Stimulated activated CD8-positive, alpha-beta memory T cell treated with anti-CD3 and anti-CD28 coated beads, Interleukin-4, amount 100 ng/mL, for 1 hour (primary cell): Measurements from ENCODE around the gene KANSL1.
"Not testable (repeated sequence)": the region's sequence is repeated elsewhere in the genome, so short reads cannot be mapped to it uniquely, and the experiment has no call there.

Experiments used
- DNase-seq, 2 donors: peaks; one replicate each; pipeline ENCODE4 v3.0.0-alpha.2; 2020; ENCODE audit warnings: low read depth in 2 of 2, low spot score in 1 of 2

The KANSL1 gene

DNA sequence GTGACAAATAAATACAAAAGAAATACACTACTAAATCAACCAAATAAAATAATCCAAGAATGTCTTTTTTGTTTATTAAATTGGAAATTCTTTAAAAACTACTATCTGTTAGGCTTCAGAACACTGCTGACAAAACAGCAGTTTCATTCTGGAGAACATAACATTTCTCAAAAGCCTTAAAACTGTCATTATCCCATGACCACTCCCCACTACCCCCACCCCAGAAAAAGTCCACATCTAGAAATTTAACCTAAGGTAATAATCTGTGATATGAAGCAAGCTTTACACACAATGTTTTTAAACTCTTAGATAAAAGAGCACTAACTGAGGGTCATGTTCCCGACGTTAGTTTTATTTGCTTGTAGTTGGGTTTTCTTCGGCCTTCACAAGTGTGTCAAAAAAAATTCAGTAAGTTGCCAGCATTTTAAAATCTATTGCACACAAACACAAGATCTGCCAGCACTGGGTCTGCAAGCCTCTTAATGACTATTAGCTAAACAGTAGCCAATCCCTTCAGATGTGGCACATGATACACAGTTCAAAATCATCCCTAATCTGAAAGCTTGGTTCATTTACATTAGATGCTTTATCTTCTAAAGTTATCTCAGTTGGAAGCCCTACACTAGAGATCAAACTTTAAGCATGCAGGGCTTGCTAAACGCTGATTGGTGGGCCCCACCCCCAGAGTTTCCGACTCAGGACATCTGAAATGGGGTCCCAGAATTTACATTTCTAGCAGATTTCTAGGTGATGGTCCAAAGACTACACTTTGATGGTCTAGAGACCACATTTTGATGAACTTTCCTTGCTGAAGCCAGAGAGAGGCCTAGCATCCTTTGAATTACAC lies 75.2 kb downstream of the KANSL1 start:
- DNase-seq, result no peak

DNA sequence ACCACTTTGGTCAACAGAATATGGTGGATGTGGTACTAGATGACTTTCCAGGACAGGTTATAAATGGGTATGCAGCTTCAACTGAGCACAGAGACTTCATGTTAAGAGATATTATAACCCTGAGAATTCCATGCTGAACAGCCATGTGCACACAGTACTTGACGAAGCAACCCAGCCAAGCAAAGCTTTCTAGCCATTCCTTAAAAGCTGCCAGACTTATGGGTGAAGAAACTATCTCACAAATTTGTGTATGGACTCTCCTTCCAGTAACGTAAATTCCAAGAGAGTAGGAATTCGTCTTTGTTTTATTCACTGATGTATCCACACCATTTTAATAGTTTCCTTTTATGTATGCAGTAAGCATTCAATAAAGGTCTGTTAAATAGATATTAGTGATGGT lies 76.1 kb downstream of the KANSL1 start:
- DNase-seq, result no peak

DNA sequence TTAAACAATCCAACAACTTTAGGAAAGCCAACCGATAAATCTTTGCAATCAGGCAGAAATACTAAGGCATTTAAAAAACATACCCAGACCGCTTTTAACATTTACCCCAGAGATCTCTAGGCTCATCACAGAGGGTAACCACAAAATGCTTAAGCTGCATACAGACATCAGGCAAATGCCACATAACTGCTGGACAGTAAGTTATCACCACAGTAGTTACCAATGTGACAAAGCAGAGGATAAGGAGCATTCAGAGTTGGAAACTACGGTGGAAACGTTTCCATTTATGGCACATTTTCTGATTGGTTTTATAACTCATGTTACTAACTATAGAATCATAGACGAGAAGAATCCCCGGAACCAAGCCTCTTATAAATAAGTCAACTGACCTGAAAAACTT lies 77.5 kb downstream of the KANSL1 start:
- DNase-seq, result no peak

DNA sequence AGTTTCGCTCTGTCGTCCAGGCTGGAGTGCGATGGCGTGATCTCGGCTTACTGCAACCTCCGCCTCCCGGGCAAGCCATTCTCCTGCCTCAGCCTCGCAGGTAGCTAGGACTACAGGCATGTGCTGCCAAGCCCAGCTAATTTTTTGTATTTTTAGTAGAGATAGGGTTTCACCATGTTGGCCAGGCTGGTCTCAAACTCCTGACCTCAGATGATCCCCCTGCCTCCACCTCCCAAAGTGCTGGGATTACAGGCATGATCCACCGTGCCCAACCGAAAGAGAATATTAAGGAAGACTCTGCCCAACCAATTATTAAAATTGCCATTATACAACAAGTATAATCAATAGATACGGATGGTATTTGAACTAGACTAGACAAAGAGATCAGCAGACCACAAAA lies 82.0 kb downstream of the KANSL1 start:
- DNase-seq, result not testable (repeated sequence)

DNA sequence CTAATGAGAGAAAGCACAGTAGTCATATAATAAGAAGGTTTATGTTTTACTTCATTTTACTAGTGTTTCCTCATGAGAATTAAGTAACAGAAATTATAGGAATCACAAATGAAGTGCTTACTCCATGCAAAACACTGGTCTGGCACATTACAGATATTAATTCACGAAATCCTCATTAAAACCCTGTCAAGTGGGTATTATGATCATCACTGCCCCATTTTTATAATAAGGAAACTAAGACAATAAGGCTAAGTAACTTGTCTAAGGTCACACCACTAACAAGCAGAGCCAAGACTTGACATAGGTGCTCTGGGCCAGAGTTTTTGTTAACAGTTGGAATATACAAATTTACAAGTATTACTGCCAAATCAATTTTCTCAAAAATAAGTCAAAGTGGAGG lies 83.0 kb downstream of the KANSL1 start:
- DNase-seq, result no peak

DNA sequence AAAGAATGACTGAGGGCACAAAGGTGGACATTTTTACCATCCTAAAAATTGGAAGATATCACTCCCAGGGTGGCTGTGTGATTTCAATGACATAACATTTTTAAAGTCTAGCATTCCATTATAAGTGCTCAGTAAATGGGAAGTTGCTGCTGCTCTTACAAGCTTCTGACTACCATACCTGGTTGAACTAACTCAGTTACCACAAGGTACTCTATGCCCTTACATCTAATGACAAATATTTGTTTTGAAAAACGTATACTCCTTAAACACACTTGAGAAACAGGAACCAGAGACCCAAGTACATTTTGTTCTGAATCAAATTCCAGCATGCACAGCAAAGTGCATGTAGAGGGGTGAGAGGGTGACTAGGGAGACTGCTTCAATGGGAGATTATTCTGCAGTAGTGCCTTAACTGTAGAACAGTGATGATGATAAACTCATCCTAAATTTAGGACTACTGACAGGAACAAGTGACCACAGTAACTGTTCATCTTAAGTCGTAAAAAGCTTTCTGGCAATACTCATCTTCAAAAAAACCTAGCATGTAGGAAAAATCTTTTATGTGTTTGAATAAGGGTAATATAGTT lies 83.5 kb downstream of the KANSL1 start:
- DNase-seq, result no peak

DNA sequence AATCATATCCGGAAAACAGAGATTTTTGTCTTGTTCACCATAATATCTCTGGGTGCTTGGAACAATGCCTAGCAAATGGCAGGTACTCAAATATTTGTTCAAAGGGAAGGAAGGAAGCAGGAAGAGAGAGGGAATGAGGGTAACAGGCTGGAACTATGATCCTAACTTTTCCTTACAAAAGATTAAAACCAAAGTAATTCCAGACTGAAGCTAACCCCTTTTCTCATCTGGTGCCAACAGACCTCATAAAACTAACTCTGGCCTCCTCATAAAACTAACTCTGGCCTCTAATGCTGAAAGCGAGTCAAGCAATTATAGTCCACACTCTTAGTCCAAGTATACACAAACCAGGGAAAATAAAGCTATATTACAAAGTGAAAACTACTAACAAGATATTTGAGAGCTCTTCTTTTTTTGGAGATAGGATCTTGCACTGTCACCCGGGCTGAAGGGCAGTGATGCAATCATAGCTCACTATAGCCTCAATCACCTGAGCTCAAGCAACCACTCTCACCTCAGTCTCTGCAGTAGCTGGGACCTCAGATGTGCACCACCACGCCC lies 84.6 kb downstream of the KANSL1 start:
- DNase-seq, result no peak

DNA sequence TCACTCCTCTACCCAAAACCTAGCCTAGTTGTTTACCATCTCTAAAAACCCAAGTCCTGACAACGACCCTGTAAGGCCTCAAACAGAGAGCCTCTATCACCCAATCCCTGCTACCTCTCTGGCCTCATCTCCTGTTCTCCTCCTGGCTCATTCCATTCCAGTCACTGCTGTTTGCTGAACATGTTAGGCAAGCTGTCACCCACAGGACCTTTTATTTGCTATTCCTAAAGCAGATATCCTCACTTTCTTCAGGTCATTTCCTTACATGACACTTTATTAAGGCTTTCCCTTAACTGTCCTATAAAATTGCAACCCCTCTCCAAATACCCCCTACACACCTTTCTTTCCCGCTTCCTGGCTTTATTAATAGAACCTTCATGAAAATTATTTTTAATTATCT lies 85.1 kb downstream of the KANSL1 start:
- no peak for DNase-seq

DNA sequence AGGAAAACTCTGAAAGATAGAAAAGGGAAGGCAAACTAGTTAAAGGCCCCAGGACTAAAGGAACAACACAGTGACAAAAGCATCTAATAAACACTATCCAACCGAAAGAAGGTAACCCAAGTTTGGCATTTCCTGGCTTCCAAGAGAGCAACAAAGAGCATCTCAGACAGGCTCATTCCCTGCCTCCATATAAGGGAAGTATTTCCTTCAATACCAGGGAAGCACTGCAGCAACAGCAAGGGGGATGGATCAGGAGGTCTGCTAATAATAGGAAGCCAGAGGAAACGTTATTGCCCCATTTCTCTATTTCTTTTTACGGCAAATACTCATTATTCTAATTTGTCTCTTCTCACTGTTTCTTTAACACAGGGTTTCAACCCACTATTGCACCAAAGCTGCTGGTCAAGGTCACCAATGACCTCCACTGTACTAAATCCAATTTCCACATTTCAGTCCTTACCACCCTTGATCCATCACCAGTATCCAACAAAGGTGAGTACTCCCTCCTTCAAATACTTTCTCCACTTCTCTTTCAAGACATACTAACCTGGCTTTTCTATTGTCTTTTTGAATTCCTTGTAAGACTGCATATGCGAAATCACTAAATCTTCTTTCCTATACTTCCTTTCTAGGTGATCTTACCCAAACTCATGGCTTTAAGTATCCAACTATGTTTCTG lies 86.1 kb downstream of the KANSL1 start:
- no peak for DNase-seq

DNA sequence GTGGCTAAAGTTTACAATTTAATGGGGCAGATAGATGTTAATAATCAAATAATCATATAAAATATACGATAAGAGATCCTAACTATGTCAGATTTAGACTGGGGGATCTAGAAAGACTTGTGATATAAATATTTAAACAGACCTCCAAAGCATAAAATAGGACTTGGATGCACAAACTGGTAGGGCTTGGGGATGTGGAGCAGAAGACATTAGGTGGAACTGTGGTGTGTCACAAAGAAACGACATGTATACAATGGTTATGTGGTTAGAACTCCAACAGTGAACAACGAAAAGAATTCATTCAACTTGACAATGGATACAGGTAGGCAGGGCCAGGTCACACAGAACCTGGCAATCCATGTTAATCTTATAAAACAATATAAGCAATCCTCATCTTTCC lies 90.4 kb downstream of the KANSL1 start:
- not testable (repeated sequence) for DNase-seq

DNA sequence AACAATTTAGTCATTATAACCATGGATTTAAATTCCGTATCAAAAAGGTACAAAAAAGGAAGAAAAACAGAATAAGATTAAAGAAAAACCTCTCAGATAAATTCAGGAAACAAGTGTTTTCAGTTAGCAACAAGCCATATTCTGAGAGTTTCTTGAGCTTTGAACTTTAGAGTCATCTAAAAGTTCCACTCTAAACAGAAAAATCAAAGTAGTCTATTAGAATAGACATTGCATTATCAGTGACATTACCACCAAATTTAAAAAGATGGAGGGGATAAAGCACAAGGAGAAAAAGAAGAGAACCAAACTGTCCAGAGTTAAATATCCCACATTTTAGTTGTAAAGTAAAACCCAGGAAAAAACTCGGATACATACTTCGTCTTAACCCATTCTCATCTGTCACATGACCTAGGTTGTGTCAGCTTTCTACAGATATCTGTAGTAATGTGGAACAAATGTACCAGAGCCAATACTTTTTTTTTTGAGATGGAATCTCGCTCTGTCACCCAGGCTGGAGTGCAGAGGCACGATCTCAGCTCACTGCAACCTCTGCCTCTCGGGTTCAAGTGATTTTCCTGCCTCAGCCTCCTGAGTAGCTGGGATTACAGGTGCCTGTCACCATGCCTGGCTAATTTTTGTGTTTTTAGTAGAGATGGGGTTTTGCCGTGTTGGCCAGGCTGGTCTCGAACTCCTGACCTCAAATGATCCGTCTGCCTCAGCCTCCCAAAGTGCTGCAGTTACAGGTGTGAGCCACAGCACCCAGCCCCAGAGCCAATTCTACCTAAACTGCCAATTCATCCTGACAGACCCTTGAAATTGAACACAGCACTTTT lies 91.2 kb downstream of the KANSL1 start:
- not testable (repeated sequence) for DNase-seq

DNA sequence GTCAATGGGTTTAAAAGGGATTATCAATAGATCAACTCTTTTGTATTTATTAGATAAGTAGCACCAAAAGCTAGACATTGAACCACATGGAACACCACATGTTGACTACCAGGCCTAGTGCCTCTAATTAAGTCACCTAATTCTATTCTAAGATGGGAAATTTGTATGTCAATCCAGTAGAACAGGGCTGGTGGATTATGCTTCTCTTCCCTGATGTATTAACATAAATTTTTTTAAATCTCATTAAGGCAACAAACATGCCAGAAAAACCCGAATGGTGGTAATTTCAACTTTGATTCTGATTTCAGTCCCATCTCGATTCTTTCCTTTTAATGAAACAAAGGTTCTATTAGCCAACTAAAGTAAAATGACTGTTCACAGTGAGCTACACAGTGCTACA lies 92.6 kb downstream of the KANSL1 start:
- DNase-seq, result no peak

DNA sequence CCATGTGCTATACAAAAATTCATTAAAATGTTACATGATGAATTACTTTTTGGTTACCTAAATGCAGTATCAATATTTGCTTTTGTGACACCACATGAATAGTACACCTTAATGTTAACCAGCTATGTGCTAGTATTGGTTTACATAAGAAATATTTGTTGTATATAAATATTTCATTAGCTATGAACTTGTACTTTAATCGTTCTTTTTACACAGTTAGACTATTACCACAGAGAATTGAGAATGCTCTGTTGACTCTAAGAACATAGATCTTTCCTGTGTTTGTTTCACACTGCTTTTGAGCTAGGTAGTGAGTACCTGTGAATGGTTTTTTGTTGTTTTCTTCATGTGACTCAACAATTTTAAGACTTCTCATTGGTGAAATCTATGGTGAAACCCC lies 93.4 kb downstream of the KANSL1 start:
- no peak for DNase-seq

DNA sequence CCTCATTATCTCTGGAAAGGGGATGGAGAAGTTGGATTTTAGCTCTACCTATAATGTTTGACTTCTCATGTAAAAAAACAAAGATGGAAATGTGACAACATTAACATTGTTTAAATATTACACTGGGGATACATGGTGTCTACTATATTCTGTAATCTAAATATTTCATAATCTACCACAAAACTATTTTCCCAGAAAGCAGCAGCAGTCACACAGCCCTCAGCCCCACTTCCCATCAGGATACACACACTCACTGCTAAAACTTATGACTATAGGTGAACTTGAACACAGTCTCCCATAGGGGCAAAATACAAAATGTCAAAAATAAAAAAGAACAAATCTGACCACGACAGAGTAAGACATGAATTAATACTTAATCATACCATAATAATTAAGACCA lies 95.7 kb downstream of the KANSL1 start:
- no peak for DNase-seq

DNA sequence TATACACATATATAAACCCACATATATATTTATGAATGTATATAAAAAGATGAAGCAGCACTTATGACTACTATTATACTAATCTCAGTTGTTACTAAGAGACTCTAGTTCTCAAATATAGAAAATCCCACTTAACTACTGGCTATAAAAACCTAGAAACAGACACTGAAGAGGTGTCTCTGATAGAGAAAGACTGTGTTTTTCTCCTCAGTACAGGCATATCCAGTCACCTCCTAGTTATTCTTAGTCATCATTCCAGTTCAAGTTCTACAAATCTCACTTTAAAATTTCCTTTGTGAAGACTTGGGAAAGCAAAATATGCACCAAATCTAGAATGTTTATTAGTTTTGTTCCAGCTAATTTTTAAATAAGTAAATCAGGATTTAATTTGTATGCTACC lies 100.2 kb downstream of the KANSL1 start:
- no peak for DNase-seq

DNA sequence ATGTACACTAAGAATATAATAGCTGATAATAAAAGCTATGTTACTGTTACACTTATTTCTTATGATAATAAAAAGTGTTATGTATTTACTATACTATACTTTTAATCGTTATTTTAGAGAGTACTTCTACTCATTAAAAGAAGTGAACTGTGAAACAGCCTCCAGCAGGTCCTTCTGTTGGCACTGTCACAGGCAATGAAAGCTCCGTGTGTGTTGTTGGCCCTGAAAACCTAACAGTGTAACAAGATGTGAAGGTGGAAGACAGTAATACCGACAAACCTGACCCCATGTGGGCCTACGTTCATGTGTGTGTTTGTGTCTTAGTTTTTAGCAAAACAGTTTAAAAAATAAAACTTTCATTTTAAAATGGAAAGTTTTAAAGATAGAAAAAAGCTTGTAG lies 102.4 kb downstream of the KANSL1 start:
- no peak for DNase-seq

DNA sequence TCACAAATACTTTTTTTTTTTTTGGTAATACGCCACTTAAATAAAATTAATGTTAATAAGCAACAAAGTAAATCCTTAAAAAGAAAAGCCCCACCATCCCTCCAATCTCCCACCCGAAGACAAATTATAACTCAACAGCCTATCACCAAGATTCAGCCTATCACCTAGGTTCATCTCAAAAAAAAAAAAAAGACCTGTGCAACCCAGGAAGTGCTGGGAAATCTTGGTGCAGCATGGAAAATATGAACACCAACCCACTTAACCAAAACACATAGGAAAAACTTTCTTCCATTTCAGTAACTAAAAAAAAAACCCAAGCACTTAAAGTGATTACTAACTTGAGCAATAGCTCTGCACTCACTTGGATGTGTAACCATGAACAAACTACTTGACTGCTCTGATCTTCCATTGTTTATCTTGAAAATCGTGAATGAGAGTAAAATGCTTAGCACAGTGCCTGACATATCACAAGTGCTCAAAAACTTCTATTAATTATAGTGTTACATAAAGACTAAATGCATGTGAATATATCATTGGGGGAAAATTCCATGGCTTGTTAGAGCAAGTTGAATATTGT lies 103.8 kb downstream of the KANSL1 start:
- no peak for DNase-seq

DNA sequence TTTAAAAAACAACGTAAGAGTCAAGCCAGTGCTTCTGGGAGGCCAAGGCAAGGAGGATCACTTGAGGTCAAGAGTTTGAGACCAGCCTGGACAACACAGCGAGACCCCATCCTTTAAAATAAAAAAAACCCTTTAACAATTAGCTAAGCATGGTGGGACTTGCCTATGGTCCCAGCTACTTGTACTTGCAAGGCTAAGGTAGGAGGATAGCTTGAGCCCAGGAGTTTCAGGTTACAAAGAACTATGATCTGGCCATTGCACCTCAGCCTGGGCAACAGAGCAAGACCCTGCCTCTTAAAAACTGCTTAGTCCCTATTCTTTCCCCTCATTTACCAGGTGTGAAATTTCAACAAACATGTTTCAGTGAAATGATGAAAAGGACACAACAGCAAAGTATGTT lies 104.6 kb downstream of the KANSL1 start:
- no peak for DNase-seq

DNA sequence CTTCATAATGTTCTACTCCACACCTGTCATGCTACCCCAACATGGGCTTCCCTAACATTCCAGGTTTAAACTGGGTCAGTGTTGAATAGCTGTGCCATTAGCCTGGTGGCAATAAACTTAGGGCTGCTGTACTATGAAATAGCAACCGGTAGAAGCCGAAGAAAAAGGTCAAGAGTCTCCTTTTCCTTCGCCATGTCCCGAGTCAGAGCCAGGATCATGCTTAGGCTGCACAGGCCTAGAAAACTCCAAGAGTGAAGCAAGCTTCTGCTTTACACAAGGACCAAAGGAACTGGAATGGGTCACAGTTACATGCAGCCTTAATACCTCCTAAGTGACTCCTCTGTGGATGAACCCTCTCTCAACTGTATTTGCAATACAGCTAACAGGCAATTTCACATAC lies 105.4 kb downstream of the KANSL1 start:
- DNase-seq, result not testable (repeated sequence)

DNA sequence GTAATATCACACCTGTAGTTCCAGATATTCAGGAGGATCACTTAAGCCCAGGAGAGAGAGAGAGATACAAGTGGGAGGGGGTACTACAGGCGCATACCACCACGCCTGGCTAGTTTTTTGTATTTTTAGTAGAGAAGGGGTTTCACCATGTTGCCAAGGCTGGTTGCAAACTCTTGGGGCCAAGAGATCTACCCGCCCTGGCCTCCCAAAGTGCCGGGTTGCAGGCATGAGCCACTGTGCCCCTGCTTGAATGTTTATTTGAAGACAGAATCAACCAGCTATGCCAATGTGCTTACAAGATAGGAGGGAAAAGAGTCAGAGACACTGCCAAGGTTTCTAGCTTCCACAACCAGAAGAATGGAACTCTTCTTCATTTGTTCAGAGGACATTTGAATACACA lies 106.4 kb downstream of the KANSL1 start:
- DNase-seq, result no peak

DNA sequence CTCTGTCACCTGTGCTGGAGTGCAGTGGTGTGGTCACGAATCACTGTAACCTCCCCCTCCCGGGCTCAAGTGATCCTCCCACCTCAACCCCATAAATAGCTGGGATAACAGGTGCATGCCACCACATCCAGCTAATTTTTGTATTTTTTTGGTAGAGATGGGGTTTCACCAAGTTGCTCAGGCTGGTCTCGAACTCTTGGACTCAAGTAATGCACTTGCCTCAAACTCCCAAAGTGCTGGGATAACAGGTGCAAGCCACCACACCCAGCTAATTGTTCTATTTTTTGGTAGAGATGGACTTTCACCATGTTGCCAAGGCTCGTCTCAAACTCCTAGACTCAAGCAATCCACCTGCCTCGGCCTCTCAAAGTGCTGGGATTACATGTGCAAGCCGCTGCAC lies 107.7 kb downstream of the KANSL1 start:
- DNase-seq, result no peak
